Fibroblast of lung (primary cell): ENCODE results near the gene LRRC15.

ENCODE experiments used
- EZH2 ChIP-seq: IDR thresholded peaks from 2 replicates; pipeline ENCODE4 v1.5.1; 2012; ENCODE audit warnings: low read length, control low read depth, mild to moderate bottlenecking; ENCODE audit errors: missing control alignments
- TF ChIP-seq, protein P1 (sequence below), 2 donors: IDR thresholded peaks in 1 of 2; conservative IDR thresholded peaks in 1 of 2; 1 replicate in 1 of 2; 2 replicates in 1 of 2; pipeline ENCODE4 v1.5.1; 2011 to 2012; ENCODE audit warnings: low read length in 2 of 2, control low read depth in 1 of 2, inconsistent platforms in 1 of 2, low read depth in 1 of 2, mild to moderate bottlenecking in 1 of 2

- TF ChIP-seq, protein P1, sequence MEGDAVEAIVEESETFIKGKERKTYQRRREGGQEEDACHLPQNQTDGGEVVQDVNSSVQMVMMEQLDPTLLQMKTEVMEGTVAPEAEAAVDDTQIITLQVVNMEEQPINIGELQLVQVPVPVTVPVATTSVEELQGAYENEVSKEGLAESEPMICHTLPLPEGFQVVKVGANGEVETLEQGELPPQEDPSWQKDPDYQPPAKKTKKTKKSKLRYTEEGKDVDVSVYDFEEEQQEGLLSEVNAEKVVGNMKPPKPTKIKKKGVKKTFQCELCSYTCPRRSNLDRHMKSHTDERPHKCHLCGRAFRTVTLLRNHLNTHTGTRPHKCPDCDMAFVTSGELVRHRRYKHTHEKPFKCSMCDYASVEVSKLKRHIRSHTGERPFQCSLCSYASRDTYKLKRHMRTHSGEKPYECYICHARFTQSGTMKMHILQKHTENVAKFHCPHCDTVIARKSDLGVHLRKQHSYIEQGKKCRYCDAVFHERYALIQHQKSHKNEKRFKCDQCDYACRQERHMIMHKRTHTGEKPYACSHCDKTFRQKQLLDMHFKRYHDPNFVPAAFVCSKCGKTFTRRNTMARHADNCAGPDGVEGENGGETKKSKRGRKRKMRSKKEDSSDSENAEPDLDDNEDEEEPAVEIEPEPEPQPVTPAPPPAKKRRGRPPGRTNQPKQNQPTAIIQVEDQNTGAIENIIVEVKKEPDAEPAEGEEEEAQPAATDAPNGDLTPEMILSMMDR (conservative IDR thresholded peaks at IDR 0.05 in 1 of 2, IDR thresholded peaks at IDR 0.05 in 1 of 2; ENCODE audit: low read depth in 1 of 2, low read length in 2 of 2): no peak
- TF ChIP-seq EZH2: no peak
These were observed 4.0 kb downstream of the LRRC15 start for GRCh38 chr3:194365526-194365925.
